ENCODE measurements around the gene PDE6A. TPM values are rescaled to one million over a fixed set of nuclear protein-coding genes. Genes with fewer than 3 reads are reported as not detected.

The PDE6A gene
- total RNA-seq, 1 experiment from 2014 or later, result not detected

DNA sequence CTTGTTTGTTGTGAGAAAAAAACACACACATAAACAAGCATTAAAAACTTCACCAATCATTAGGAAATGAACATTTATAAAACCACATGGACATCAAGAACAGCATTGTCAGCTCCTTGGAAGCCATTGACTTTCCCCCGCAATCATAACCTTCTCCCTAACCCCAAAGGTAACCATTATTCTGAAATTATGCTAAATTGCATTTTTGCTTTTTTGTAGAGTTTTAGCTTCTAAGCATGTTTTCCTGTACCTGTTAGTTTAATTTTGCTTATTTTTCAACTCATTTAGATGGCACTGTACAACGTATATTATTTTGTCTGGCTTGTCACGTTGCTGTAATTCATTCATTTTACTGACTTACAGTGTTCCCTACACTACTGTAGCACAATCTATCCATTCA, 36.8 kb downstream of the PDE6A start:
- Histone ChIP-seq H3K23me2 (ENCODE audit: insufficient read length, low read depth, low read length, poor library complexity, severe bottlenecking) (no peaks in the 10 kb centered on the region), H2BK12ac (ENCODE audit: insufficient read length, low read depth, low read length) (no peak overlapping the region), H3K18ac (ENCODE audit: insufficient read length, low read depth, low read length) (no peak overlapping the region), H4K91ac (ENCODE audit: insufficient read length, low read depth, low read length) (no peak overlapping the region), H3K79me1 (ENCODE audit: insufficient read depth, low read depth, low read length, poor library complexity, severe bottlenecking) (no peaks in the 10 kb centered on the region), H2AK5ac (ENCODE audit: insufficient read length, low read length) (no peak overlapping the region), H3K9me3 (ENCODE audit: control insufficient read depth, low read depth, low read length) (no peaks in the 10 kb centered on the region), H2BK5ac (ENCODE audit: insufficient read length, low read length) (no peak overlapping the region), H2BK15ac (ENCODE audit: low read depth, low read length) (no peak overlapping the region), H3K4ac (ENCODE audit: low read depth, low read length) (no peak overlapping the region), H4K20me1 (ENCODE audit: control insufficient read depth, insufficient read depth, insufficient read length) (no peaks in the 10 kb centered on the region), H3T11ph (ENCODE audit: low read length) (no peak overlapping the region), H2BK20ac (ENCODE audit: low read depth, low read length, poor library complexity, severe bottlenecking) (no peak overlapping the region), H3K9ac (ENCODE audit: extremely low read depth, insufficient read length, low read length) (no peak overlapping the region), H3K27me3 (ENCODE audit: insufficient read depth, low read length) (no peaks in the 10 kb centered on the region), H3K79me2 (ENCODE audit: insufficient read depth, low read length) (no peaks in the 10 kb centered on the region), H2BK120ac (ENCODE audit: low read depth, low read length, poor library complexity, severe bottlenecking) (no peak overlapping the region), H3K4me2 (ENCODE audit: insufficient read depth, insufficient read length, low read length) (no peak overlapping the region), H3K23ac (ENCODE audit: insufficient read length, low read depth, low read length) (no peak overlapping the region), H3K27ac (ENCODE audit: insufficient read length, low read depth, low read length) (no peak overlapping the region), H2AFZ (ENCODE audit: low read length) (no peak overlapping the region), H4K8ac (replicated peaks; ENCODE audit: insufficient read length, low read depth, low read length) (no peak overlapping the region), H3K56ac (ENCODE audit: insufficient read length, low read depth, low read length) (no peak overlapping the region), H3K14ac (ENCODE audit: insufficient read depth, low read length) (no peak overlapping the region), H4K5ac (ENCODE audit: insufficient read length, low read depth, low read length) (no peak overlapping the region), H3K4me1 (ENCODE audit: insufficient read depth, low read length) (no peaks in the 10 kb centered on the region; the same call in 1 of the 2 replicates)
- Mint-ChIP-seq H3K27me3 (ENCODE audit: low read depth) (peaks cover 6% of the 10 kb centered on the region), H3K9me3 (no peaks in the 10 kb centered on the region; a peak in 1 of 5 replicates), H3K4me1 (no peaks in the 10 kb centered on the region), H3K4me3 (no peak overlapping the region), H3K27ac (no peak overlapping the region), H3K36me3 (ENCODE audit: insufficient read depth in 1 of 3, low read depth in 3 of 3) (no peaks in the 10 kb centered on the region)
- TF ChIP-seq, protein P1, sequence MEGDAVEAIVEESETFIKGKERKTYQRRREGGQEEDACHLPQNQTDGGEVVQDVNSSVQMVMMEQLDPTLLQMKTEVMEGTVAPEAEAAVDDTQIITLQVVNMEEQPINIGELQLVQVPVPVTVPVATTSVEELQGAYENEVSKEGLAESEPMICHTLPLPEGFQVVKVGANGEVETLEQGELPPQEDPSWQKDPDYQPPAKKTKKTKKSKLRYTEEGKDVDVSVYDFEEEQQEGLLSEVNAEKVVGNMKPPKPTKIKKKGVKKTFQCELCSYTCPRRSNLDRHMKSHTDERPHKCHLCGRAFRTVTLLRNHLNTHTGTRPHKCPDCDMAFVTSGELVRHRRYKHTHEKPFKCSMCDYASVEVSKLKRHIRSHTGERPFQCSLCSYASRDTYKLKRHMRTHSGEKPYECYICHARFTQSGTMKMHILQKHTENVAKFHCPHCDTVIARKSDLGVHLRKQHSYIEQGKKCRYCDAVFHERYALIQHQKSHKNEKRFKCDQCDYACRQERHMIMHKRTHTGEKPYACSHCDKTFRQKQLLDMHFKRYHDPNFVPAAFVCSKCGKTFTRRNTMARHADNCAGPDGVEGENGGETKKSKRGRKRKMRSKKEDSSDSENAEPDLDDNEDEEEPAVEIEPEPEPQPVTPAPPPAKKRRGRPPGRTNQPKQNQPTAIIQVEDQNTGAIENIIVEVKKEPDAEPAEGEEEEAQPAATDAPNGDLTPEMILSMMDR (conservative IDR thresholded peaks at IDR 0.05), result no peak
- WGBS (ENCODE audit: extremely low coverage, insufficient read length, low lambda C conversion rate), result no CpG with 5 or more reads among the region's 3 CpGs
- DNase-seq, result no peak
